ENCODE data around the gene NME5. TPM values are rescaled to one million over a fixed set of nuclear protein-coding genes. Genes with fewer than 3 reads are reported as not detected.

The NME5 gene
- total RNA-seq, 1 experiment from 2014 or later = 2.0 TPM

GRCh38 chr5:138103319-138103637, 36.0 kb downstream of the NME5 start:
- Histone ChIP-seq H3K4me2 (ENCODE audit: low read depth, low read length, poor library complexity, severe bottlenecking) (peak overlapping the region; percentile 41), H3K9me2 (replicated peaks; ENCODE audit: insufficient read depth, low read length) (no peaks in the 10 kb centered on the region), H3K4me3 (ENCODE audit: low read length) (no peak overlapping the region), H3K27ac (ENCODE audit: low read length) (no peak overlapping the region), H4K20me1 (ENCODE audit: insufficient read depth, low read depth, low read length) (no peaks in the 10 kb centered on the region), H3K9me3 (ENCODE audit: low read length) (no peaks in the 10 kb centered on the region), H3K27me3 (ENCODE audit: low read length) (no peaks in the 10 kb centered on the region), H3K79me2 (ENCODE audit: low read length) (no peaks in the 10 kb centered on the region), H3K4me1 (ENCODE audit: low read length) (peaks cover 20% of the 10 kb centered on the region), H2AFZ (ENCODE audit: low read length) (peak overlapping the region; percentile 45), H3K36me3 (ENCODE audit: insufficient read depth, low read length) (no peaks in the 10 kb centered on the region), H3K9ac (ENCODE audit: low read length) (no peak overlapping the region)
- no peak for DNase-seq

DNA sequence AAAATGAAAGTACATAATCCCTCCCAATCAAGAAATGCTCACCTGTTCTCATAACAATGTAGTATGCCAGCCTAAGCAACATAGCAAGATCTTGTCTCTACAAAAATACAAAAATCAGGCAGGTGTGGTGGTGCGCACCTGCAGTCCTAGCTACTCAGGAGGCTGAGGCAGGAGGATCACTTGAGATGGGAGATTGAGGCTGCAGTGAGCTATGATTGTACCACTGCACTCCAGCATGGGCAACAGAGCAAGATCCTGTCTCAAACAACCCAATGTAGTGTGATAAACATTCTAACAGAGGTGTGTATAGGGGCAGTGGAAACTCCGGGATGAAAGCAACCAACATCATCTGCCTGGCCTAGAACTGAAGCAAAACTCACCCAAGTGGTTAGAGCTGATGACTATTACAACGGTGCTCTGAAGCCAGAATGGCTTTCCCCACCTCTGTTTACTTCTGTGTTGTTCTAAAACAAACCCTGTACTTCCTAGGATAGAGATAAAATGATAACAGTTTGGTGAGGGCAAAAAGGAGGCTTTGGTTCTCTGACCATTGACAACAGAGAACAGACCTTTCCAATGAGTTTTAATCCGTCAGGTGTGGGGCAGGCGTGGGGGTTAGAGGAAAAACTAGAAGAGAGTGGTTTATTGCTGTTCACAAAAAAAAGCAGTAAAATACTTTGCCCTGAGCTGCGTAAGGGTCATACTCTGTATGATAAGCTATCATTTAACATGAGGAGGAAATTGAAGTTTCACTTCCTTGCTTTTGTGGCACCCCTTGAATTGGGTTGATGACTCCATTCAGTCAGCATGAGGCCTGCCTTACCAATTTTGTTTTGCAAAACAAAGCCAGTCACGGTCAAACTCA, 36.5 kb downstream of the NME5 start:
- Histone ChIP-seq H3K36me3 (ENCODE audit: insufficient read depth, low read length) (no peaks in the 10 kb centered on the region), H3K4me2 (ENCODE audit: low read depth, low read length, poor library complexity, severe bottlenecking) (peak overlapping the region; percentile 41), H3K9ac (ENCODE audit: low read length) (0 out of 2 replicates have a peak overlapping the region, but pooled peaks have one; percentile 0), H3K9me3 (ENCODE audit: low read length) (no peaks in the 10 kb centered on the region), H3K27ac (ENCODE audit: low read length) (peak overlapping the region; percentile 34; the same call in 1 of the 2 replicates), H3K9me2 (replicated peaks; ENCODE audit: insufficient read depth, low read length) (no peaks in the 10 kb centered on the region), H3K4me1 (ENCODE audit: low read length) (peaks cover 20% of the 10 kb centered on the region), H4K20me1 (ENCODE audit: insufficient read depth, low read depth, low read length) (no peaks in the 10 kb centered on the region), H3K4me3 (ENCODE audit: low read length) (no peak overlapping the region), H2AFZ (ENCODE audit: low read length) (peak overlapping the region; percentile 45), H3K79me2 (ENCODE audit: low read length) (no peaks in the 10 kb centered on the region), H3K27me3 (ENCODE audit: low read length) (no peaks in the 10 kb centered on the region)
- peak; percentile 82 for DNase-seq

DNA sequence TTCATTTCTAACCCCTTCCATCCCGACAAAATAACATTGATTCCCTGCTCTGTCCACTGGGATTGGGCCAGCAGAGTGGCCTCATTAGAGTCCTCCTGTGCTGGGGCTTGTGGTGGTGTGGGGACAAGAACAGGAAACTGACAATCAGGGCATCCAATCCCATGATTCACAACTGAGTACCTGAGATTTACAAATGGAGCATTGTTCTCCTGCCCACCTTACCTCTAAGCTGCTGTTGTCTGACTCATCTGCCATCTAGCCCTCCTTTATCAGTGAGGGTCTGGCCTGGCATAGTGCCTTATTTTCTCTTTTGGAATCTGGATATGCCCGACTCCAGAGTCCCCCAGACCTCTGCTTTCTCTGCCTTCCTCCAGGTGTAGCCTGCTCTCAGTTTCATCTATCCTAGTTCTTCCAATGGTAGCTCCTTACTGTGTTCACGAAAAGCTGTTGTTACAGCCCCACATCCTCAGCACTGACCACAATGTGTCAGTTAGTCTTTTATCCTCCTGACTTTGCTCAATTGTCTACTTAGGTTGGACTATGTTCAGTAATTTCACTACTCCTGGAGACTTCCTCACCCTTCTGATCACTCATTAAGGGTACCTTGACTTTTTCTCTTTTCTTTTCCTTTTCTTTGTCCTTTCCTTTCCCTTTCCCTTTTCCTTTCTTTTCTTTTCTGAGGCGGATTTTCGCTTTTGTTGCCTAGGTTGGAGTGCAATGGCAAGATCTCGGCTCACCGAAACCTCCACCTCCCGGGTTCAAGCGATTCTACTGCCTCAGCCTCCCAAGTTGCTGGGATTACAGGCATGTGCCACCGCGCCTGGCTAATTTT, 42.0 kb downstream of the NME5 start:
- Histone ChIP-seq H3K36me3 (ENCODE audit: insufficient read depth, low read length) (no peaks in the 10 kb centered on the region), H3K9ac (ENCODE audit: low read length) (no peak overlapping the region), H3K4me1 (ENCODE audit: low read length) (peaks cover 5% of the 10 kb centered on the region), H2AFZ (ENCODE audit: low read length) (no peak overlapping the region), H3K4me3 (ENCODE audit: low read length) (no peak overlapping the region), H4K20me1 (ENCODE audit: insufficient read depth, low read depth, low read length) (no peaks in the 10 kb centered on the region), H3K9me2 (replicated peaks; ENCODE audit: insufficient read depth, low read length) (no peaks in the 10 kb centered on the region), H3K27me3 (ENCODE audit: low read length) (no peaks in the 10 kb centered on the region), H3K27ac (ENCODE audit: low read length) (no peak overlapping the region), H3K4me2 (ENCODE audit: low read depth, low read length, poor library complexity, severe bottlenecking) (no peak overlapping the region), H3K9me3 (ENCODE audit: low read length) (no peaks in the 10 kb centered on the region), H3K79me2 (ENCODE audit: low read length) (no peaks in the 10 kb centered on the region)
- DNase-seq = no peak

DNA sequence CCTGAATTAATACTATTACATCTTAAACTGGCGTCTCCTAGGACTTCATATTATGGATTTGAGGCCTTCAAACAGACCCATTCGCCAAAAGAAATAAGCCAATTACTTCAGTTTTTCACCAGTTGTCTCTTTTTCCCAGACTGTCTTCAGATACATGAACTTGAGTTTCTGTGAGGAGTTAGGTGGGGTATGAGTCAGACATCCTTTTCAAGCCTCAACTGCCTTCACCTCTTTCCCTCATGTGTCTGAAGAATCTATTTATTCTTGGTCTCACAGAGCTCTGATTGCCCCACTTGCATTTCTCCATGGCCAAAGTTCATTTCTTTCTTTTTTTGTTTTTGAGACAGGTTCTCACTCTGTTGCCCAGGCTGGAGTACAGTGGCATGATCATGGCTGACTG, 42.9 kb downstream of the NME5 start:
- Histone ChIP-seq H3K36me3 (ENCODE audit: insufficient read depth, low read length) (no peaks in the 10 kb centered on the region), H3K9me3 (ENCODE audit: low read length) (no peaks in the 10 kb centered on the region), H3K27ac (ENCODE audit: low read length) (no peak overlapping the region), H3K27me3 (ENCODE audit: low read length) (no peaks in the 10 kb centered on the region), H3K79me2 (ENCODE audit: low read length) (no peaks in the 10 kb centered on the region), H3K4me1 (ENCODE audit: low read length) (no peaks in the 10 kb centered on the region), H4K20me1 (ENCODE audit: insufficient read depth, low read depth, low read length) (no peaks in the 10 kb centered on the region), H2AFZ (ENCODE audit: low read length) (no peak overlapping the region), H3K9me2 (replicated peaks; ENCODE audit: insufficient read depth, low read length) (no peaks in the 10 kb centered on the region), H3K9ac (ENCODE audit: low read length) (no peak overlapping the region), H3K4me3 (ENCODE audit: low read length) (no peak overlapping the region), H3K4me2 (ENCODE audit: low read depth, low read length, poor library complexity, severe bottlenecking) (no peak overlapping the region)
- DNase-seq = no peak

GRCh38 chr5:138095100-138095907, 43.9 kb downstream of the NME5 start:
- no peaks in the 10 kb centered on the region for H3K79me2 ChIP-seq (ENCODE audit: low read length)
- no peak overlapping the region for H2AFZ ChIP-seq (ENCODE audit: low read length)
- H3K9me2 ChIP-seq (replicated peaks; ENCODE audit: insufficient read depth, low read length) = no peaks in the 10 kb centered on the region
- no peaks in the 10 kb centered on the region for H3K27me3 ChIP-seq (ENCODE audit: low read length)
- no peak for DNase-seq
- no peaks in the 10 kb centered on the region for H4K20me1 ChIP-seq (ENCODE audit: insufficient read depth, low read depth, low read length)
- no peaks in the 10 kb centered on the region for H3K9me3 ChIP-seq (ENCODE audit: low read length)
- no peak overlapping the region for H3K4me2 ChIP-seq (ENCODE audit: low read depth, low read length, poor library complexity, severe bottlenecking)
- no peak overlapping the region for H3K4me3 ChIP-seq (ENCODE audit: low read length)
- no peak overlapping the region for H3K9ac ChIP-seq (ENCODE audit: low read length)
- no peak overlapping the region for H3K27ac ChIP-seq (ENCODE audit: low read length)
- H3K4me1 ChIP-seq (ENCODE audit: low read length) = no peaks in the 10 kb centered on the region
- H3K36me3 ChIP-seq (ENCODE audit: insufficient read depth, low read length) = no peaks in the 10 kb centered on the region

DNA sequence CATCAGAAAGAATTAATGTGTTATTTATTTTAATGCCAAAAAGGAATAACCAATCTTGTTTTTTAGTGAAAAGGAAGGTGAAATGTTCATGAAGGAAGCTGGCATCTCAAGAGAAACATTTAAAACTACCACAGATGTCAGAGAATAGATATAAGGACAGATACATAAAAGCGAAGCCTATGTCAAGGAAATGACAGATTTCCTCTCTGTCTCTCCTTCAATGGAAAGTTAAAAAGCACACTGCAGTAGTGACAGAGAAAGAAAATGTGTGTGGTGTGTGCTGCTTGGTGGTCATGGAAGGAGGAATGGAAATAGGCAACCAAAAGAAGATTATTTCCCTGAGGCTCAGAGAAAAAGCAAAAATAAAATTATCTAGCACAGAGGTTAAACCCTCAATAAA, 46.2 kb downstream of the NME5 start:
- Histone ChIP-seq H3K27ac (ENCODE audit: low read length) (no peak overlapping the region), H3K79me2 (ENCODE audit: low read length) (no peaks in the 10 kb centered on the region), H2AFZ (ENCODE audit: low read length) (no peak overlapping the region), H3K9me2 (replicated peaks; ENCODE audit: insufficient read depth, low read length) (no peaks in the 10 kb centered on the region), H3K36me3 (ENCODE audit: insufficient read depth, low read length) (no peaks in the 10 kb centered on the region), H3K4me1 (ENCODE audit: low read length) (no peaks in the 10 kb centered on the region), H4K20me1 (ENCODE audit: insufficient read depth, low read depth, low read length) (no peaks in the 10 kb centered on the region), H3K4me3 (ENCODE audit: low read length) (no peak overlapping the region), H3K9ac (ENCODE audit: low read length) (no peak overlapping the region), H3K4me2 (ENCODE audit: low read depth, low read length, poor library complexity, severe bottlenecking) (no peak overlapping the region), H3K27me3 (ENCODE audit: low read length) (no peaks in the 10 kb centered on the region), H3K9me3 (ENCODE audit: low read length) (no peaks in the 10 kb centered on the region)
- DNase-seq = no peak

DNA sequence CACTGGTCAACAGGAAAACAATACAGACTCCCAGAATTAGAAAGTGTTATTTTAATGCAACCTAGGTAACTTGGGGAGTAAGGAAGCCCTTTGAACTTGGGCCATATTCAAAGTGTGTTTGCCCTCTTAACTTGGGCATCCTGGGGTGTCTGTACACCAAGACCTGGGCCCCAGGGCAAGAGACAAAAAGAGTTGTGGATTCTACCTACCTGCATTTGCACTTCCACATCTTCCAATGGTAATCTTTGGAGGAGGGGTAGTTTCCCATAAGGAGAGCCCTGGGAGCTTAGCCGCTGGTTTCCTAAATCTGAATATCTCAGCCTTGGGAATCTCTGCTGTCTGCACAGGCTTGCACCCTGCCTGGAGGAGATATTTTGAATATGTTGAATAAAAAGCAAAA, 46.9 kb downstream of the NME5 start:
- no peak overlapping the region for H3K9ac ChIP-seq (ENCODE audit: low read length)
- H3K27ac ChIP-seq (ENCODE audit: low read length) = no peak overlapping the region
- no peak overlapping the region for H3K4me3 ChIP-seq (ENCODE audit: low read length)
- no peaks in the 10 kb centered on the region for H3K9me3 ChIP-seq (ENCODE audit: low read length)
- no peaks in the 10 kb centered on the region for H3K27me3 ChIP-seq (ENCODE audit: low read length)
- no peaks in the 10 kb centered on the region for H3K4me1 ChIP-seq (ENCODE audit: low read length)
- H3K4me2 ChIP-seq (ENCODE audit: low read depth, low read length, poor library complexity, severe bottlenecking) = no peak overlapping the region
- DNase-seq = no peak
- H3K9me2 ChIP-seq (replicated peaks; ENCODE audit: insufficient read depth, low read length) = no peaks in the 10 kb centered on the region
- H3K79me2 ChIP-seq (ENCODE audit: low read length) = no peaks in the 10 kb centered on the region
- H2AFZ ChIP-seq (ENCODE audit: low read length) = no peak overlapping the region
- H3K36me3 ChIP-seq (ENCODE audit: insufficient read depth, low read length) = no peaks in the 10 kb centered on the region
- no peaks in the 10 kb centered on the region for H4K20me1 ChIP-seq (ENCODE audit: insufficient read depth, low read depth, low read length)

DNA sequence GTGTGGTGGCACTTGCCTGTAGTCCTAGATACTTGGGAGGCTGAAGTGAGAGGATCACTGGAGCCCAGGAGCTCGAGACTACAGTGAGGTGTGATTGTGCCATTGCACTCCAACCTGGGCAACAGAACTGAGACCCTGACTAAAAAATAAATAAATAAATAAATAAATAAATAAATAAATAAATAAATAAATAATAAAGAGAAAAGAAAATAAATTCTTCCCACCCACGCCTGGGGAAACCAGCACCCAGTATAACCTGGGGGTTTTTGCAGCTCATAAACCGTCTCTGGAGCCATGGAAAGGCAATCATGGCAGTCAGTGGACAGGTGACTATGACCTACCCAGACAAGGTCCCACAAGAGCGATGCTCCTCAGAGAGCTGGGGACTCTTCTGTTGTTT, 47.5 kb downstream of the NME5 start:
- H3K27ac ChIP-seq (ENCODE audit: low read length) = no peak overlapping the region
- H3K9me3 ChIP-seq (ENCODE audit: low read length) = no peaks in the 10 kb centered on the region
- DNase-seq = no peak
- no peak overlapping the region for H2AFZ ChIP-seq (ENCODE audit: low read length)
- no peaks in the 10 kb centered on the region for H3K36me3 ChIP-seq (ENCODE audit: insufficient read depth, low read length)
- H3K27me3 ChIP-seq (ENCODE audit: low read length) = no peaks in the 10 kb centered on the region
- no peak overlapping the region for H3K9ac ChIP-seq (ENCODE audit: low read length)
- no peaks in the 10 kb centered on the region for H3K4me1 ChIP-seq (ENCODE audit: low read length)
- H3K4me3 ChIP-seq (ENCODE audit: low read length) = no peak overlapping the region
- H3K4me2 ChIP-seq (ENCODE audit: low read depth, low read length, poor library complexity, severe bottlenecking) = no peak overlapping the region
- no peaks in the 10 kb centered on the region for H4K20me1 ChIP-seq (ENCODE audit: insufficient read depth, low read depth, low read length)
- H3K79me2 ChIP-seq (ENCODE audit: low read length) = no peaks in the 10 kb centered on the region
- no peaks in the 10 kb centered on the region for H3K9me2 ChIP-seq (replicated peaks; ENCODE audit: insufficient read depth, low read length)

Measured in Karpas-422 (cell line).